GM19397 (cell line): ENCODE results near the gene SKIC8.

Source experiments
- ATAC-seq: cut with Tn5 transposase; IDR thresholded peaks from one replicate; pipeline ENCODE4 v1.9.1; 2021; ENCODE audit warnings: mild to moderate bottlenecking, moderate library complexity; ENCODE audit not compliant: unreplicated experiment

SKIC8 gene

DNA sequence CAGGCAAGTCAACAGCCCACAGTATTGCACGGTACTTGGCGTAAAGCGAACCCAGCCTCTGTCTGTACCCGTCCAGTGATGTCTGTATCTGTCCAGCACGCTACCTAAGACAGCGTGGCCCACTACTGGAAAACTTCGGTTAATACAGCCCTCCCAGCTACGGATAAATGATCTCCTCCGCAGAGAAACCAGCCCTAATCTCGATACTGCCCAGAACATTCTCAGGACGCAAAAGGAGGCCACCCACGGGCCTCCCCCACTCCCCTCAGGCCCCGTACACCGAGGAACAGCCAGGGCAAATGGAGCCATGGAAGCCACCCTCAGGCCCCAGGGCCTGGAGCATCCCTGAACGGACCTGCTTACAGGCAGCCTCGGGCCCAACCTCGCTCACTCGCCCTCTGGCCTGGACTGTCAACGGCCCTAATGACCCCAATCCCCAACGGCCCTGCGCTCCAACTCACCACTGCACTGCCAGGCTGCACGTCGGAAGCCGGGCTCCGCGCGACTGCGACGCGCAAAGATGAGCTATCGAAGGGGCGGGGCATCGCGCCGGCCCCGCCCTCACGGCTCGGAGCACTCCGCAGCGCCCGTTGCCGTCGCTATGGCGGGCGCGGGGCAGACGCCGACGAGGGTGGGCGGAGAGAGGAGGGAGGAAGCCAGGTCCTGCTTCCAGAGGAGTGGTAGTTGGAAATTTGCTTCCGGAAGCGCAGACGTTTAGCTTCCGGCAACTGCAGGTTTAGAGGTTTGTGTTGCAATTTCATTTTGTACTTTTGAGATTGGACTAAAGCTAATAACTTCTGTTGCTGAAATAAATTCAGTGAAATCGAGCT, at the start of gene SKIC8:
Gene SKIC8, minus strand, starts transcription at position 509 of the 830 bp plus-strand sequence. CDS start 3,923 bp downstream, outside the sequence.
- ATAC-seq, result peak; percentile 87

- no peak for ATAC-seq
These were observed 48.5 kb upstream of the SKIC8 start for GRCh38 chr15:78347586-78348543.

DNA sequence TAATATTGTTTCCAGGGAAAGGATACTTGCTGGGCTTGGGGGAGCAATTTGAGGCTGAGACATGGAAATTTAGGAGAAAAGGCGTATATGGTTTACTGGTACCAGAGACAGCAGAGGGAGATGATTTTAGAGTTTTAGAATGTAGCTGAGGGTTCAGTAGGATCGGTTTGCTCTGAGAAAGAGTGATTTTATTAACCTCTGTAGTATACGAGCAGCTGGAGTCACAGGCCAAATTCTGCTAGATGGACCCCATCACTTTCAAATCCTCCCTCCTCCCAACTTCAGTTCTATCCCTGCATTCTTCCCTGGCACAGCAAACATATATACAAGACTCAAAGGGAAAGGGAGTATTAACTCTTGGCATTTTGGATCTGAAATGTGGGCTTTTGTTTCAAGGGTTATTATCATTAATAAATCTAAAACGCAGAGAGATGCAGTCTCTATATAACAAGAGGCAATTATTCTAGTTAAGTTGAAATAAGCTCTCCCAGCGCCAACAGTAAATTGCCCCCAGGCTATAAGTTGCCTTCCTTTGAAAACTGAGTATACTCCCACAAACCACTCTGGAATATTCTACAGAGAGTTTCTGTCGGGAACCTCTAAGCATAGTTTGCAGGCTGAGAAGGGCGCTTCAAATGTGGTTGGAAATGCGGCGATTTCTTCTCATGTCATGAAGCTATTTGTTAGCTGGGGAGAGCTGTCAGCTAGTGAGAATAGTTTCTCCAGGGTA, 46.2 kb upstream of the SKIC8 start:
- no peak for ATAC-seq

GRCh38 chr15:78343276-78344060, 44.1 kb upstream of the SKIC8 start:
- no peak for ATAC-seq

DNA sequence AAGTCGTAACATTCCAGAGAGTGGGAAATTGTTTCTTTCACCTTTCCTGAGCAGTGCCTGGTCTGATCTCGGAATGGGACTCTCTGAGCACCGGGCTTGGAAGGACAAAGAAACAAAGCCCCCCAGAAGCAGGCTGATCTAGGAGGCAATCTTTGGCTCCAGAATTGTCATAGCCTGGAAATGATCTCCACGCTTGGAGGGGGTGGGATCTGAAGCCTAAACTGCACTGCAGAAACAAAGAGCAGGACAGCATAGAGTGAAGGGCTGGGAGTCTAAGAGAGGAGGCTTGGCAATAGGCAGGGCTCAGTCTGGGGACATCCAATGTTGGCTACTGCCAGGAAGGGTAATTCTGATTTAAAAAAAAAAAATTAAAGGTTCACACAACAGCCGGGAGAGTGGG, 42.6 kb upstream of the SKIC8 start:
- ATAC-seq, result no peak

GRCh38 chr15:78341057-78341987, 41.9 kb upstream of the SKIC8 start:
- ATAC-seq, result no peak

- ATAC-seq, result no peak
These were observed 41.0 kb upstream of the SKIC8 start, which contains the start of gene CRABP1 for GRCh38 chr15:78340231-78341056. Gene CRABP1 (plus strand): TSS chr15:78340353. CDS start chr15:78340429, 76 bp downstream.

GRCh38 chr15:78339559-78339958, 40.1 kb upstream of the SKIC8 start:
- ATAC-seq, result no peak

- no peak for ATAC-seq
These were observed 39.4 kb upstream of the SKIC8 start for GRCh38 chr15:78338781-78339180.

- ATAC-seq, result no peak
These were observed 36.6 kb upstream of the SKIC8 start for GRCh38 chr15:78335985-78336384.

DNA sequence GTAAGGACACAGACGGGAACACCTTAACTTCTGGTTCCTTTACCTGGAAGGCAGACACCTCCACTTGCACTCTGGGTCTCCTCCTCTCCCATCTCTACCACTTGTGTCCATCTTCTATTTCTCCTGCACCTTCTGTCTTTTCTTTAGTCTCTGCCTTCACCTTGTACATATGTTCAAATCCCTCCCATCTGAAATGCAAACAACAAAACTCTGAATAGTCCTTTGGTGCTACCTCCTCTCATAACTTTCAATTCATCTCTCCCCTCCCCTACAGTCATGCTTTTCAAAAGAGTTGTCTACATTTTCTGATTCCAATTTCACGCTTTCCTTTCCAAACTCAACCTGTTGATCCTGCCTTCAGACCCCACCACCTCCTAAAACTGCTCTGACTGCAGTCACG, 35.4 kb upstream of the SKIC8 start:
- no peak for ATAC-seq

GRCh38 chr15:78329625-78330024, 30.2 kb upstream of the SKIC8 start:
- ATAC-seq, result no peak

DNA sequence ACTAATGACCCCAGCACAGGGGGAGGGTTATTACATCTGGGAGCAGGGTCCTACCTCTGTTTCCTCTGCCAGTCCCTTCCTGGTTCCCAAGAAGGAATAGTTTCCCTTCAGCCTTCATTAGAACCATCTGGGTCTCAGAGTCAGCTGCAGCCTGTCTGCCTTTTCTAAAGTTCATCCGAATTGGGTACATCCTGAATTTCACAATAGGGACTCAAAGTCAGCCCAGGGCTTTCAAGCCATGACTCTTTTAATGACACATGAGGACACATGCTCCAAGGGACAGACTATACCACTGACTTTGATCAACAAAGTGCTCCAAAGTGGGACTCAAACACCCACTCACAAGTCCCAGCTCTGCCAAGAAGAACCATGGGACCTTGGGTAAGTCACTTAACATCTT, 28.1 kb upstream of the SKIC8 start:
- no peak for ATAC-seq

GRCh38 chr15:78325092-78325843, 25.9 kb upstream of the SKIC8 start:
- no peak for ATAC-seq

- ATAC-seq, result no peak
These were observed 24.7 kb upstream of the SKIC8 start for GRCh38 chr15:78324144-78324543.

- no peak for ATAC-seq
These were observed 24.3 kb upstream of the SKIC8 start for GRCh38 chr15:78323693-78324092.

DNA sequence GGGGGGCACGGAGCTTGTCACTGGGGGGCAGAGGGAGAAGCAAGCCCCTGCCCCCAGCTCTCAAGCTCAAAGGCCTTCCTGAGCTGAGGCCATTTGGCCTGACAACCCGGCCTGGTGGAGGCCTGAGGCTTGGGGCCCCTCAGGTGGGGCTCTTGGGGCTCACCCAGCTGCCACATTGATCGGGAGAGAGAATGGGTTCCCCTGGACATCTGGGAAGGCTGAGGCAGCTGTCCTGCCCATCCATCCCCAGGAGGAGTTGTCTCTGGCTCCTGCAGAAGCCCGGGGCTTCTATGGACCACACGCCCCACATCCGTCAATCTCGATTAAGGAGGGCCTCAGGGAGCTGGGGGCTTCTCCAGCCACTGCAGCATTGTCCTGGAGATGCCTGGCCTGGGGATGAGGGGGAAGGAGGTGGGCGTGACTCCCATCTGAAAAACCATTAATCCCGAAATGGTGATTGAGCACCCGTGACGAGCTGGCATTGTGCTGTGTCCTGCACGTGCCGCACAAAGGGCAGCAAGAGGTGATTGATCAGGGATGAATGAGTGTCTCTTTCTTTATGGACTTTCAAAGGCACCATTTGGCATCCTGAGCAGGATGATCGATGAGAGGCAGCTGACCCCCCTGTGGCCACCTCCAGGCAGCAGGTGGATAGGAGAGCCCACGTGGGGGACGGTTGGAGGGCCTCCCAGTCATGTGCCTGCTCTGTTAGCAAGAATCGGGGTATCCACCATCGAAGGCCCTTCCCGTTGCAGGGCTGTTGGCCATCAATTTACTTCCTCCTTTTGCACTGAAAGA, 23.5 kb upstream of the SKIC8 start:
- no peak for ATAC-seq
